Neuron (in vitro differentiated cells): Measurements from ENCODE around the gene TCEAL8.

Source experiments
- H2AFZ ChIP-seq: one replicate; pipeline ENCODE4 v1.6.1; 2013; ENCODE audit warnings: low read depth, mild to moderate bottlenecking, inconsistent platforms, low read length, moderate library complexity
- H3K27me3 ChIP-seq: one replicate; pipeline ENCODE4 v1.6.1; 2013; ENCODE audit warnings: low read length; ENCODE audit not compliant: insufficient read depth
- H3K36me3 ChIP-seq: one replicate; pipeline ENCODE4 v1.6.1; 2013; ENCODE audit warnings: low read length; ENCODE audit not compliant: insufficient read depth
- H3K4me1 ChIP-seq: one replicate; pipeline ENCODE4 v1.6.1; 2013; ENCODE audit warnings: low read length; ENCODE audit not compliant: insufficient read depth
- H3K4me3 ChIP-seq: 2 replicates; pipeline ENCODE4 v1.5.1; 2013; ENCODE audit warnings: mild to moderate bottlenecking, low read length, moderate library complexity
- H3K9me3 ChIP-seq: one replicate; pipeline ENCODE4 v1.6.1; 2013; ENCODE audit warnings: low read length

The TCEAL8 gene

DNA sequence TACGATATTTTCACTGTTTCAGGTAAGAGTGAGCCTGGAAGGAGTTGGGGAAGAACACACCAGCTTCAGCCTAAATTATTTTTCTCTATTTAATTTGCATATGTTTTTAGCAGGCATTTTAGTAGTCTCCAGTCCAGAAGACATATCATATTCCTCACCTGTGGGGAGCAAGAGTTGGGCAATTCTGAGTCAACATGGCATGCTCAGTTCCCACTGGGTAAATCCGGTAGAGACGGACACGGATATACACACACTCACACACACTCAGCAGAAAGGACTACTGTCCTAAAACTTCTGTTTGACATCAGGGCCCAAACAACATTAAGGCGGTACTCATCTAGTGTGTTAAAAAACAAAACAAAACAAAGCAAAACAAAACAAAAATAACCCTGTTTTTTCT is 44.9 kb downstream of the TCEAL8 start:
- H3K27me3 ChIP-seq, result no peaks in the 10 kb centered on the region
- no peaks in the 10 kb centered on the region for H3K9me3 ChIP-seq
- H3K4me1 ChIP-seq, result no peaks in the 10 kb centered on the region
- no peak overlapping the region for H2AFZ ChIP-seq
- H3K4me3 ChIP-seq, result no peak overlapping the region
- H3K36me3 ChIP-seq, result no peaks in the 10 kb centered on the region
